Body of pancreas (tissue), 4 donors: Measurements from ENCODE around the gene HNRNPA1L2.

Experiments
- CTCF ChIP-seq, 7 experiments: fragments of 450-650 bp in 4 of 7; fragments of 200-600 bp in 3 of 7; sonication (generic) in 3 of 7; IDR thresholded peaks; one replicate each; pipeline ENCODE4 v1.5.1; 2016 to 2019; ENCODE audit warnings: antibody characterized with exemption in 7 of 7
- POLR2A ChIP-seq, 3 donors: fragments of 450-650 bp; IDR thresholded peaks; one replicate each; pipeline ENCODE4 v1.6.1; 2016; ENCODE audit warnings: antibody characterized with exemption in 3 of 3, mild to moderate bottlenecking in 2 of 3

- TF ChIP-seq CTCF (IDR thresholded peaks at IDR 0.05) (no peak), POLR2A (IDR thresholded peaks at IDR 0.05) (no peak)
Measured at GRCh38 chr13:52597676-52598075, 44.6 kb upstream of the HNRNPA1L2 start.
